ENCODE measurements around the gene MANF.
"Not testable (repeated sequence)": the region's sequence is repeated elsewhere in the genome, so short reads cannot be mapped to it uniquely, and the experiment has no call there.

MANF gene

DNA sequence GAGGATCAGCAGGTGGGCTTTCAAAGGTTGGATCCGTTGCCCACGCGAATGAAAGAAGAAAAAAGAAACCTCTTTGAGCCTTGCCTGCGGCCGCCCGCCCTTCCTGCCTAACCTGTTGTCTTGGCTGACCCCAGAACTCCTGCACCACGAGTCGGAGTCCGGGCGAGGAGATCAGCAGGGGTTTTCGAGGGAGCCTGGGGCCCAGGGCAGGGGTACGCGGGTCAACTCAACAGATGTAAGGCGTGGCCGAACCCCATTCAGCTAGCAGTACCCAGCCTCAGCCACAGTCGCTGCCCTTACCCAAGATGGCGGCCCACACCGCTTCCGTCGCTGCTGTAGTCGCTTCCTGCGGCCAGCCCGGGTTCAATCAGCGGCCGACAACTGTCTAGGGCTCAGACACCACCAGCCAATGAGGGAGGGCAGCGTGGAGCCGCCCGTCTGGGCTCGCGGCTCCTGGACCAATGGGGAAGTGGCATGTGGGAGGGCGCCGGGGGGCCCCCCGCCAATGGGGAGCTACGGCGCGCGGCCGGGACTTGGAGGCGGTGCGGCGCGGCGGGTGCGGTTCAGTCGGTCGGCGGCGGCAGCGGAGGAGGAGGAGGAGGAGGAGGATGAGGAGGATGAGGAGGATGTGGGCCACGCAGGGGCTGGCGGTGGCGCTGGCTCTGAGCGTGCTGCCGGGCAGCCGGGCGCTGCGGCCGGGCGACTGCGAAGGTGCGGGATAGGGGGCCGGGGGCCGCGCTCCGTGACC, at the start of gene MANF:
Gene MANF (plus strand): TSS at position 566 of the 748 bp plus-strand sequence. CDS start 52 bp downstream, at position 618.
- peak; percentile 91 to 95 (median 93) for DNase-seq

DNA sequence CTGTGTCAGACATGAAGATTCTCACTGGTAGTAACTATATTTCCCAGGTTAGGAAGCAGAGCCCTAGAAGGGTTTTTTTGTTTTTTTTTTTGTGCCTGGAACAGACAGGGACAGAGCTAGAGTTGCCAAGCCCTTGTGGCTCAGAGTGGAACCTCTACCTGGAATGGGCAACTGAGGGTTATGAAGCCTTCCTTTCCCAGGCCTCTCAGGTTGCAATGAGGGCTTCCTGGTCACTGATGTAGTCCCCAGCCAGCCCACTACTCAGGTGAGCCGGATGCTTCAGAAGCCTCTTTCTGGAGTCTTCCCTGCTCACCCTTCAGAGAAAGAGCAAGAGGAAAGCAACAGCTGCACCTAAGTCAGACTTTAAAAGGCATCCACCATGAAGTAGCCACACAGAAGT, 48.8 kb upstream of the MANF start:
- DNase-seq: no peak

DNA sequence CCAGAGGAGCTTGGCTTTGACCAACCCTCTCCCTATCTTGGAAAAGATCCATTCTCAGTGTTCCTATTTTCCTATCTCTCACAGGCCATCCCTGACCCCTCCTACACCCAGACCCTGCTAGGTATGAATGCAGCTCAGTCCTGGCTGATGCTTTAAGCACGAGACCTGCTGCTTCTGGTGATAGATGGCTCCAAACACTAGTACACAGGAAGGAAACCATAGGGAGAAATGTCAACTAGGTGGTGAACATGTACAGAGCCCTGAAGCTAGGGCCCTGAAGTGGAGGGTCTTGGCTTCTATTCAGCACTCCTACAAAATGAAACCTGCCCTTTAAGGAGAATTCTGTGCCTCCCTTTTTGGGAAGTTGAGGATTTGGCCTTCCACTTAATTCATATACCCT, 47.4 kb upstream of the MANF start:
- DNase-seq: no peak

DNA sequence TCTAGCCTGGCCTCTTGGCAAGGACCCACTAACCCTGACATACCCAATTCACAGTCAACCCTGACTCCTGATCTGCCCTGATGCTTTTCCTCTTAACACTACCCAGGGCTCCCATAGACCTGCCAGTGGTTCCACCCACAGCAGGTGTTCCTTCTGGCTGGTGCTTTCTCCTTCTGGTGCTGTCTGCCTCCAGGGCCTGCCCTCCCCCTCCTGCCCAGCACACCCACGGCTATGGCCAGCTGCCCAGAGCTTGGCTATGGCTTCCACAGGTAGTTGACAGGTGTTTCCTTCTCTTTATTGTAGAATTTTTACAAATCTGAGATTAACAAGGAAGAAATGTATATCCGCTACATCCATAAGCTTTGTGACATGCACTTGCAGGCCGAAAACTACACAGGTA, 46.5 kb upstream of the MANF start:
- no peak for DNase-seq

DNA sequence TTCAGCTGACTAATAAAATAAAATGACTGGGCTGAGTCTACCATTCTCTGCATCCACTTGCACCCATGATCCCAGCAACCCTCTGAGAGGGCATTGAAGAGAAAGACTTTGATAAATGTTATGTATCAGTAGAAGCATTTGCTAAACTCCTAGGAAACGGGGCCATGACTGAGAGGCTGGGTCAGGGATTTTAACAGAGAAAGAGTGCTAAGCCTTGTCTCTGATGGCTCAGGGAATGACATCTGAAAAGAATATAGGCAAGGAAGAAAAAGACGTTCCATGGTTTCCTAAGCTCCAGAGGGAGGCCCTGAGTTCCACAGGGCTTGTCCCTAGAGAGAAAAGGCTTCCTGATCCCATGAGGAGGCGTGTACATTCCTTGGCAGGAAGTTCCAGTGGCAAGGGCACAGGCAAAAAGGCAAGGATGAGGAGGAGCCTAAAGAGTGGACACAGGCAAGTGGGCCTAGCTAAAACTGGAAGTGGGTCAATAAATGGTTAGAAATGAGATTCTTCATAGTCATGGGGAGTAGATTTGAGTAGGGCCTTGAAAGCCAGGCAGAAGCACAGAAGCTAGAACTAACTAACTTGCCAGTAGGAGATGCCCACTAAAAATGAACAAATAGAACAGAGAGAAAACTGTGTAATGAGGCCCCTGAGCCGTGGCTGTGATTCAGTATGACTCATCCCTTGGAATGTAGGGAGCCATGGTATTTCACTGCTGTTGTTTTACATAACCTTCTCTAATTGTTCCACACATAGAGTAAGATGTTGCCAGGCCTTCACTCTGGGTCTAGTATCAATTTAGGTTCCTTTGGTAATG, 44.9 kb upstream of the MANF start:
- no peak for DNase-seq

DNA sequence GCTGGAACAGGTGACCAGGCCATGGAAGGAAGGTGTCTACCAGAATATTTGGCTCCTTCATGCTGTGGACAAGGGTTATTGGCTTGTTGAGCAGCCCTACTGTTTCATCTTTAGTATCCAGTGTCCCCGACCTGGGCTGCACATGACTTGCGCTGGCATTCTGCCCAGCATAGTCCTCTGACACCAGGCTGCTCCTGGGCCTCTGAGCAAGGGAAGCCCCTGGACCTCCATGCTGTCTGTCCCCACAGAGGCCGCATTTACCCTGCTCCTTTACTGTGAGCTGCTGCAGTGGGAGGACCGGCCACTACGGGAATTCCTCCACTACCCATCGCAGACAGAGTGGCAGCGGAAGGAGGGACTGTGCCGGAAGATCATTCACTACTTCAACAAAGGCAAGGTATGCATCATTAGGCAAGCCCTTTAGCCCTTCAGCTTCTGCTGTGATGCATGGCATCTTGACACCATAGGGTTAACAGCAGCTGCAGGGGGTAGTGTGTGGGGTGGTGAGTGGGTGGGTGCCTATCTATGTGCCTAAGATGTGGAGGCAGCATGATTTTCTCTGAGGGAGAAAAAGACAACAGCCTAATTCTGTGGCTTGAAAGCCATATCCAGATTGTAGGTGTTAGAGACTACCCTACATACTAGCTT, 44.0 kb upstream of the MANF start:
- DNase-seq: no peak

DNA sequence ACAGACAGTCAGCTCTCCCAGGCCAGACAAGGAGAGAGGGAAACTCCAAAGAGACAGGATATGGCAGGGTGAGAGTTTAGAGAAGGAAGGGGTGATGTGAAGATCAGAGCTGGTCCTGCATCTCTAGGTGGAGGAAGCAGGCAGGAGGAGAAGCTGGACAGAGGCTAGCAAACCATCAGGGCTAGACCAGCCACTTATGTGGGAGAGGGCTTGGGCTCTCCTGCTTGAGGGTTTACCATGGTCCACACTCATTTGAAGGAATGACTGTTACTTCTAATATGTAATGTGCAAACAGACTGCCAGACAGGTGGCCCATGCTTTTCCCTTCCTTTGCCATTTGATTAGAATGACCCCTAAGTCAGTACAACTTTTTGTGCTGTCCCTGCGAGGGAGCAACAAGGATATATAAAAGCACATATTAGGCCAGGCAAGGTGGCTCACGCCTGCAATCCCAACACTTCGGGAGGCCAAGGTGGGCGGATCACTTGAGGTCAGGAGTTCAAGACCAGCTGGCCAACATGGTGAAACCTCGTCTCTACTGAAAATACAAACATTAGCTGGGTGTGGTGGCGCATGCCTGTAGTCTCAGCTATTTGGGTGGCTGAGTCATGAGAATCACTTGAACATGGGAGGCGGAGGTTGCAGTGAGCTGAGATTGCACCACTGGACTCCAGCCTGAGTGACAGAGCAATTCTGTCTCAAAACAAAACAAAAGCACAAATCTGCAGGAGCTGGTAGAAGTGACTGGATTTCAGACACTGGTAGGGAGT, 41.0 kb upstream of the MANF start:
- DNase-seq: no peak

DNA sequence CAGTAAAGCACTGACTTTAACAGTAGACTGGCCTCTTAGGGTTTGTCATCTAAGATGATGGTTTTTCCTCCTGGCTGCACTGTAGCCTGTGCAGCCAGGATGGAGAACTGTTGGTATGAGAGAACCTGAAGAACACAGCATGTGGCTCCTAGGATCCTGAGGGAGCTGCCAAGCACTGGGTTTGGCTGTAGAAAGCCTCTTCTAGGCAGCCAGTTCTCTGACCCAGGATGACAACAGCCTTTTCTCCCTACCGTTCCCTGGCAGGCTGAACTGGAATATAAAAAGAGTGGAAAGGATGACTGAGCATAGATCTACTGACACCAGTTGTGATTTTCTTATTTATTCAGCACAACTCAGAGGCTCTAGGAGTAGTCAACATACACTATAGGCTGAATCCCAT, 34.3 kb upstream of the MANF start:
- DNase-seq: no peak

DNA sequence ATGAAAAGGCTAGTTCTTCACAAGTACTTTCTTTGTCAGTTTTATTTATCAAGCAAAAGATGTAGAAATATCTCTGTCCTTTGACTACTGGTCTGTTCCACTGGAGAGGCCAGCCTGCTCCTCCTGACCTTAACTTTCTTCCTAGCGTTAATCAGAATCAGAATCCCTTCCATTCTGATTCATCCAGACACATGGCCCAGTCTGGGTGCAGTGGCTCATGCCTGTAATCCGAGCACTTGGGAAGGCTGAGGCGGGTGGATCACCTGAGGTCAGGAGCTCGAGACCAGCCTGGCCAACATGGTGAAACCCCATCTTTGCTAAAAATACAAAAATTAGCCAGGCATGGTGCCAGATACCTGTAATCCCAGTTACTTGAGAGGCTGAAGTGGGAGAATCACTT, 32.0 kb upstream of the MANF start:
- no peak for DNase-seq

DNA sequence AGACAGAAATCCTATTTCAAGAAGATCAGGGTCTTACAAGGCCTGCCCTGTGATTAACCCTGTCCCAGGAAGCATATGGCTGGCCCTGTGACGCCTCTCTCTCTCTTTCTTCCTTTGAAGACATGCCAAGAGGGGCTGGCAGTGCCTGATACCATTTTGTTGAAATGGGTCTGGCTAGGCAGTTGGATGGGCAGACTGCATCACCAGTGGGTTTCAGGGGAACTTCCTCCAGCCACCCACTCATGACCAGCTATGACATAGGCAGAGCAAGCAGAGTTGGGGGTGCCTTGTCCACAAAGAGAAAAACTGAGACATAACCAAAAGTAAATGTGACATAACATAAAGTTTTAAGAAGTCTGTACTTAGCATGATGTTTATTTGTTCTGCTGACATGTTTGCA, 31.4 kb upstream of the MANF start:
- no peak for DNase-seq

DNA sequence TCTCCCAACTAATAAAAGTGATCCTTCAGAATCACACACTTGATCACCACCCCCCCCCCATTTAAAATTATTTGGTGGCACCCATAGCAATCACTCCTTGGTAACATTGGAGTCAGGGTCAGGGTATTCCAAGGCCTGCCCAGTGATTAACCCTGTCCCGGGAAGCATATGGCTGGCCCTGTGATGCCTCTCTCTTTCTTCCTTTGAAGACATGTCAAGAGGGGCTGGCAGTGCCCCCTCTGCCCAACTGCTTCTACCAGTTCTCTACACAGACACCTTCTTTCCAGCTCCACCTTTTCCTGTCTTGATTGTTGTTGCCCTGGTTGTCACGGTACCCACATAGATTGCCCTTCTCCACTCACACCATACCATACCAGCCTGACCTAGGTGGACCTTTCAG, 30.9 kb upstream of the MANF start:
- no peak for DNase-seq

DNA sequence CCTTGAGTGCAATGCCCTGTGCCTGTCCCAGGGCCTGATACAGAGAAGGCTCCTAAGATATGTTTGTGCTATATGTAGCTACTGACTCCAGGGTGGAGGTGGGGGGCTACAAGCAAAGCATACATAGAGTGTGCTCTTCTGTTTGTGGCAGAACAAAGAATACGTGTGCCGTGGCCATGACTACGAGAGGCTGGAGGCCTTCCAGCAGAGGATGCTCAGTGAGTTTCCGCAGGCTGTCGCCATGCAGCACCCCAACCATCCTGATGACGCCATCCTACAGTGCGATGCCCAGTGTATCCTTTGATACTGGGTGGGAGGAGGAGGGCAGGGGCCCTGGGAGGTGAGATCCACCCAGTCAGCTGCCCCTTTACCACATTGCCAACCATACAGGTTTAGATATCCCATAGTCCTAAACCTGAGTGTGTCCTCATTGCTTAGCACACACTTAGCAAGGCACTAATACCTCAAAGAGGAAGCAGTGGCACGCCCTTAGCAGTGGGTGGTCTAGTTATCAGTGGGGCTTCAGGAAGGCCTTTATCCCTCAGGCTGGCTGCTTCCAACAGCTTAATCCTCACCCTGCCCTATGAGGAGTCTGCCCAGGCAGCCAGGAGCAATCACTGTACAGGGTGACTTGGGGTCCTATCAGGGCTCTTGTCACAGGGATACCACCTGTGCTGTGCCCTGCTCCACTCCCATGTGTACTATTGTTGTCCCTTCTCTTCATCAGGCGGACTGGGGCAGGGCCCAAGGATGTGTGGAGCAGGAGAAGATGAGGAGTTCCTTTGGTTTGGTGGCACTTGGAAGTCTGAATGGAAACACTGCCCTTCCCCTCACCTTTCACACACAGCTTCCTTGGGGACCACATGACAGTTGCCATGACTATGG, 30.1 kb upstream of the MANF start:
- DNase-seq: no peak

DNA sequence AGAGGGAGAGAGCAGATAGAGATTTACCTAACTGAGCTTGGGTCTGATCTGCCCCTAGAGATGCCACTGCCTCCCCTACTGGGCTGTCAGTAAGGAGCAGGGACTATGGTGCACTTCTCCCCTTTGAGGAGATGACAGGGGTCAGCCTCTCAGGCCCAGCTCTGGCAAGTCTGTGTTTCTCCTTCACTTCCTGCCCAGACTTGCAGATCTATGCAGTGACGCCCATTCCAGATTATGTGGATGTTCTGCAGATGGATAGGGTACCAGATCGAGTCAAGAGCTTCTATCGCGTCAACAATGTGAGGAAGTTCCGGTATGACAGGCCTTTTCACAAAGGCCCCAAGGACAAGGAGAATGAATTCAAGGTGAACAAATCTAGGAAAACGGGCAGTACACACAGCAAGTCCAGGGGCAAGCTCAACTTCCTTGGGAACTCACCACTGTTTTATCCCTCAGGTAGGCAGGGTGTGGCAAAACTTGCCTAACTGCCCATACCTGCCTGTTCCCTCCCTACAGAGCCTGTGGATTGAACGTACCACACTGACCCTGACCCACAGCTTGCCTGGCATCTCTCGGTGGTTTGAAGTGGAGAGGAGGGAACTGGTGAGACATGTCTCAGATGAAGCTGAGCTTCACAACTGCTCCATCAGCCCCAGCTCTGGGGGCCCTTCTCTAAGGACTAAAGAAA, 29.1 kb upstream of the MANF start:
- DNase-seq: no peak

DNA sequence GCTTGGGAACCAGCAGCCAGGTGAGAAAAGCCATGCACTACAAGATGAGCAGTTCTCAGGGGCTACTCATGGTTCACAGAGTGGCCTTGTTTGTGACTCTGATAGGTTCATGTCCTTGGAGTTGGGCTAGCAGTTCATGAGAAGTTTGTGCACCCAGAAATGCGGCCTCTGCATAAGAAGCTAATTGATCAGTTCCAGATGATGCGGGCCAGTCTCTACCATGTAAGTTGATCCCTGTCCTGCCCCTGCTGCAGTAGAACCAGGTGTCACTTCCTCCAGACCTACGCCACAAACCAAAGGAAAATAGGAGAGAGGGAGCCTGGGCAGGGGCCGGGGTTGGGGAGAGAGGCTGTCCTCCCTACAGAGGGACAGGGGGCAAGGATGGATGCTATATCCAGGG, 27.2 kb upstream of the MANF start:
- no peak for DNase-seq

DNA sequence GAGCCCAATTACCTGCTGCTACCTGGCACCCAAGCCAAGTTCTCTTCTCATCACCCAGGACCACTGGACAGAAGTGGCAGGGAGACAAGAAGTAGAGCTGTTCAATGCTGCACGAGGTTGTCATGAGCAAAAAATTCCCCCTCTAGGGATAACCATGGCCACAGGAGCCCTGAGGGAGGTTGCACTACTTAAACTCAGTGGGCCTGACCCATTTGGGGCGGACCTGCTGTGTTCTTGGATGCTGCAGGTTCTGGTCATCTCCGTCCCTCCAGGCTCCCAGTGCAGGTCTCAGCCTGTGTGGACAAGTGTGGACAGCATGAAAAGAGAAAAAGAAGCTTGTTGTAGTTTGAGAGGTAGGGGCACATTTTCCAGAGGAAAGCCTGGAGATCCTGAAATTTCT, 26.1 kb upstream of the MANF start:
- no peak for DNase-seq

DNA sequence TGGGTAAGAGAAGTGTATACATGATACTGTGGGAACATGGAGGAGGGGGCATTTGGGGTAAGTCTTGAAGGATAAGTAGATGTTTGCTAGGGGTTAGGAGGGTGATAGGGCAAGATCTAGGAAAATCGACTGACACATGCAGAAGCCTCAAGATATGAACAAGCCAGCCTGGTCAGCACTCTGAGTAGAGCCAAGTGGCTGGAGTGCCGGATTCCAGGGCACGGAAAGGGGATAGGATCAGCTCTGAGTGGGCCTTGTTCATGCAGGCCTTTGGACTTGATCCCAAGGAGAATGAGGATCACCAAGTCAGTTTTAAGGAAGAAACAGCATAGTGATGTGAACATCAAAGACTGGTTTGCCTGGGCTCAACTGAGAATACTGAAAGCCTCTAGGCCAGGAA, 24.3 kb upstream of the MANF start:
- no peak for DNase-seq

DNA sequence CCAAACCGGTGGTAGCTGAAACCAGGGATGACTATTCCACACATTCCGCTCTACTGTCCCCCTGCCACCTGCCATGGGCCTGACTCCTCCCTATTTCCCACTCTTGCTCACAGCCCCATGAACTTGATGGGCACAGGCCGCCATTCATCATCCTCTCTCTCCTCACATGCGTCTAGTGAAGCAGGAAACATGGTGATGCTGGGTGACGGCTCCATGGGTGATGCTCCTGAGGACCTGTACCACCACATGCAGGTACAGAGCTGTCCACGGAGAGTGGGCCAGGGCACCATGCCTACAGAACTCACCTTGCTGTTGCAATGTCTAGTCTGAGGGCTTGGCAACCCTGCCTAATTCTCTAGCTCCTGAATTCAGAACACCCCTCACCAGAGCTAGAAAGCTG, 23.3 kb upstream of the MANF start:
- DNase-seq: no peak

DNA sequence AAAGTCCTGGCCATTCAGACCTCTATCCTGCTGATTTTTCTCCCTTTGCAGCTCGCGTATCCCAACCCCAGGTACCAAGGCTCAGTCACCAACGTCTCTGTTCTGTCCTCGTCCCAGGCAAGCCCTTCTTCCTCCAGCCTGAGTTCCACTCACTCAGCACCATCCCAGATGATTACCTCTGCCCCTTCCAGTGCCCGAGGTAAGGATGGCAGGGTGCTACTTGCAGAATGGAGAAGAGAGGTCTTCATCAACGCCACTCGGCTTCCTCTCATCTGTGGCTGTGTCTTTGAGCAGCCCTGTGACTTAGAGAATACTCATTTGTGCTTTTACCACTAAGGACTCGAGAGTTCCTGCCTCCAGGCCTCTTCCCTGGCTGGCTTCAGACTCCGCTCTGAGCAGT, 22.6 kb upstream of the MANF start:
- no peak for DNase-seq

DNA sequence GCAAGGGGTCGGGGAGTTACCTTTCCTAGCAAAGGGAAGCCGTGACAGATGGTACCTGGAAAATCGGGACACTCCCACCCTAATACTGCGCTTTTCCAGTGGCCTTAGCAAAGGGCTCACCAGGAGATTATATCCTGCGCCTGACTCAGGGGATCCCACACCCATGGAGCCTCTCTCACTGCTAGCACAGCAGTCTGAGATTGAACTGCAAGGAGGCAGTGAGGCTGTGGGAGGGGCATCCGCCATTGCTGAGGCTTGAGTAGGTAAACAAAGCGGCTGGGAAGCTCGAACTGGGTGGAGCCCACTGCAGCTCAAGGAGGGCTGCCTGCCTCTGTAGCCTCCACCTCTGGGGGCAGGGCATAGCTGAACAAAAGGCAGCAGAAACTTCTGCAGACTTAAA, 16.8 kb upstream of the MANF start:
- not testable (repeated sequence) for DNase-seq

DNA sequence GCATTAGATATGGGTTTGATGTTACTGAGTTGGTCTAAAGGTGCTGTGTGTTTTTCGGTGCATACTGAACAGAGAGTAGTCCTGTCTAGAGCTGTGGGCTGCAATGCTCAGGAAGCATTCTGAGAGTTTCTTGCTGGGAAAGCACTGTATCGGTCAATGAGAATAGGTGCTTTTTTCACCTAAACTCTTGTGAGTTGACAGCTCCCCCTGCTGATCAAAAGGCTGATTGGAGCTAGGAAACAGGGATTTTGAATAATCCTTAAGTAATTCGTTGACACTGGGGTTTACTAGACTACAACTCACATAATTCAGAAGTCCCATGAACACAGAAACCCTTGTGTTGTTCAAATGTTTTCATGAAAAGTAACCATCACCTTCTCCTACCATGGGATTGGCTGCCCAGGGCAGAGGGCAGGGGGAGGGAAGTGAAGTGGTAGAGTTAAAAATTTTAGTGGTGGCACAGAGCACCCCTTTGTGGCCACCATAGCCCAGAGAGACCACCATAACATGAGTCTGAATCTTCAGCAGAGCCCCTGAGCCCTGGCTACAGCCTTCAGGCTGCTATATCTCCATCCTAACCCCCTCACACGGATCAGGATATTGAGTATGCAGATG, 13.0 kb upstream of the MANF start:
- peak in 2 of 4 experiments; percentile 15 to 16 for DNase-seq
